Measurements from ENCODE around the gene CREB5. TPM values are rescaled to one million over a fixed set of nuclear protein-coding genes. Genes with fewer than 3 reads are reported as not detected.

Gene CREB5
- total and polyA plus RNA-seq, 11 donors: 7.6 to 38.7 (median 15.2) TPM

GRCh38 chr7:28649189-28649588 is 236.9 kb downstream of the CREB5 start:
- intact Hi-C loops (cut with DNase I): no loop called here
- ATAC-seq: no peak
- TF ChIP-seq CTCF (IDR thresholded peaks at IDR 0.05) (no peak), POLR2A (IDR thresholded peaks at IDR 0.05) (no peak)

GRCh38 chr7:28649811-28650210 is 237.5 kb downstream of the CREB5 start:
- Histone ChIP-seq H3K27ac (no peak overlapping the region), H3K27me3 (no peaks in the 10 kb centered on the region), H3K4me3 (no peak overlapping the region), H3K4me1 (peaks cover 0 to 5% (median 0%) of the 10 kb centered on the region in 12 donors), H3K36me3 (no peaks in the 10 kb centered on the region), H3K9me3 (no peaks in the 10 kb centered on the region)
- no peak for DNase-seq
- no peak for ATAC-seq
- WGBS, 4 donors: 84 to 95% (median 89%) methylated on average over 2 of the region's 2 CpGs
- intact Hi-C loops (cut with DNase I): no loop called here
- TF ChIP-seq CTCF (IDR thresholded peaks at IDR 0.05) (no peak), POLR2A (IDR thresholded peaks at IDR 0.05) (no peak)

More at GRCh38 chr7:28649189-28649588, 236.9 kb downstream of the CREB5 start:
- WGBS, 4 donors: 74 to 97% (median 93%) methylated on average over 1 of the region's 1 CpG
- Histone ChIP-seq H3K27ac (no peak overlapping the region), H3K36me3 (no peaks in the 10 kb centered on the region), H3K9me3 (no peaks in the 10 kb centered on the region), H3K4me3 (no peak overlapping the region), H3K27me3 (no peaks in the 10 kb centered on the region), H3K4me1 (peaks cover 0 to 5% (median 0%) of the 10 kb centered on the region in 12 donors)
- no peak for DNase-seq

- DNase-seq: no peak
- Histone ChIP-seq H3K36me3 (no peaks in the 10 kb centered on the region), H3K4me3 (no peak overlapping the region), H3K9me3 (no peaks in the 10 kb centered on the region), H3K4me1 (no peaks in the 10 kb centered on the region), H3K27me3 (no peaks in the 10 kb centered on the region), H3K27ac (no peak overlapping the region)
- intact Hi-C loops (cut with DNase I): no loop called here
- TF ChIP-seq POLR2A (IDR thresholded peaks at IDR 0.05): no peak
- TF ChIP-seq CTCF (IDR thresholded peaks at IDR 0.05): no peak
- no peak for ATAC-seq
- 92 to 97% (median 93%) methylated on average over 6 of the region's 6 CpGs for WGBS, 4 donors
Measured at GRCh38 chr7:28654110-28654509, 241.8 kb downstream of the CREB5 start.

- H3K27me3 ChIP-seq: no peaks in the 10 kb centered on the region
- intact Hi-C loops (cut with DNase I): no loop called here
- no peaks in the 10 kb centered on the region for H3K4me1 ChIP-seq
- H3K27ac ChIP-seq: no peak overlapping the region
- TF ChIP-seq CTCF (IDR thresholded peaks at IDR 0.05) (no peak), POLR2A (IDR thresholded peaks at IDR 0.05) (no peak)
- H3K9me3 ChIP-seq: peaks cover 0 to 14% (median 1%) of the 10 kb centered on the region in 12 donors
- no peak for ATAC-seq
- H3K4me3 ChIP-seq: no peak overlapping the region
- DNase-seq: no peak
- H3K36me3 ChIP-seq: no peaks in the 10 kb centered on the region
- 90 to 98% (median 95%) methylated on average over 1 of the region's 1 CpG for WGBS, 4 donors
Measured at GRCh38 chr7:28656529-28656928, 244.2 kb downstream of the CREB5 start.
